GM19193 (cell line): ENCODE measurements around the gene SPRED1.

Experiments
- POLR2A ChIP-seq: IDR thresholded peaks from 4 replicates; pipeline ENCODE4 v1.6.1; 2011; ENCODE audit not compliant: insufficient read depth, insufficient read length; ENCODE audit errors: extremely low read depth

SPRED1 gene

GRCh38 chr15:38252481-38253350, at the start of gene SPRED1:
TSS of gene SPRED1 (plus strand) at chr15:38252836. CDS start at chr15:38253186, 350 bp downstream.
- TF ChIP-seq POLR2A, result no peak

GRCh38 chr15:38205526-38206272, 46.9 kb upstream of the SPRED1 start:
- TF ChIP-seq POLR2A, result no peak

- TF ChIP-seq POLR2A, result no peak
Measured at GRCh38 chr15:38207621-38208020, 45.0 kb upstream of the SPRED1 start.

- TF ChIP-seq POLR2A, result no peak
Measured at GRCh38 chr15:38208206-38208605, 44.4 kb upstream of the SPRED1 start.

- TF ChIP-seq POLR2A, result no peak
Measured at GRCh38 chr15:38208779-38209178, 43.9 kb upstream of the SPRED1 start.

GRCh38 chr15:38211249-38211648, 41.4 kb upstream of the SPRED1 start:
- no peak for TF ChIP-seq POLR2A

GRCh38 chr15:38211811-38212210, 40.8 kb upstream of the SPRED1 start:
- TF ChIP-seq POLR2A, result no peak

- no peak for TF ChIP-seq POLR2A
Measured at GRCh38 chr15:38212729-38213351, 39.8 kb upstream of the SPRED1 start.

GRCh38 chr15:38213356-38213755, 39.3 kb upstream of the SPRED1 start:
- no peak for TF ChIP-seq POLR2A

- TF ChIP-seq POLR2A, result no peak
Measured at GRCh38 chr15:38215707-38216106, 36.9 kb upstream of the SPRED1 start.

GRCh38 chr15:38216763-38217162, 35.9 kb upstream of the SPRED1 start:
- no peak for TF ChIP-seq POLR2A

GRCh38 chr15:38217191-38217595, 35.4 kb upstream of the SPRED1 start:
- TF ChIP-seq POLR2A, result no peak

GRCh38 chr15:38217788-38218609, 34.6 kb upstream of the SPRED1 start:
- TF ChIP-seq POLR2A, result no peak

GRCh38 chr15:38220606-38221273, 31.9 kb upstream of the SPRED1 start:
- TF ChIP-seq POLR2A, result no peak

GRCh38 chr15:38224486-38224885, 28.1 kb upstream of the SPRED1 start:
- no peak for TF ChIP-seq POLR2A

- TF ChIP-seq POLR2A, result no peak
Measured at GRCh38 chr15:38225381-38225780, 27.3 kb upstream of the SPRED1 start.
